Caco-2 (cell line): Measurements from ENCODE around the gene WIPF2. TPM values are rescaled to one million over a fixed set of nuclear protein-coding genes. Genes with fewer than 3 reads are reported as not detected.

Source experiments
- BruUV-seq: library from RNA; stranded (reverse); fragments of 400-500 nt; replicated peaks from 2 replicates; lab custom pipeline; 2021; lab: Mats Ljungman, UMichigan
- CTCF ChIA-PET: fragments of 300-600 bp; sonication (Branson Sonifier 250); formaldehyde crosslinking; loops from one replicate; lab custom pipeline; 2022; ENCODE audit warnings: antibody characterized with exemption; lab: Charles Lee
- POLR2A ChIA-PET: fragments of 300-600 bp; sonication (Branson Sonifier 250); formaldehyde crosslinking; loops from one replicate; lab custom pipeline; 2022; ENCODE audit warnings: antibody characterized with exemption; lab: Charles Lee
- DNase-seq, 2 experiments: peaks; one replicate each; pipeline versions ENCODE4 v3.0.0 to v3.0.0-alpha.2; 2020 to 2022
- H3K27me3 ChIP-seq: replicated peaks from 2 replicates; pipeline ENCODE4 v1.6.0; 2011; ENCODE audit warnings: low read length; ENCODE audit not compliant: control insufficient read depth, insufficient read depth
- H3K36me3 ChIP-seq: 2 replicates; pipeline ENCODE4 v1.5.1; 2011; ENCODE audit warnings: low read length; ENCODE audit not compliant: control insufficient read depth, insufficient read depth
- H3K4me1 ChIP-seq: fragments of 250-450 bp; sonication (Bioruptor Pico); 2 replicates; pipeline ENCODE4 v1.5.1; 2020; ENCODE audit warnings: mild to moderate bottlenecking
- H3K4me3 ChIP-seq: 2 replicates; pipeline ENCODE4 v1.5.1; 2011; ENCODE audit warnings: low read depth, mild to moderate bottlenecking, control low read depth, low read length
- H3K9me3 ChIP-seq: fragments of 250-450 bp; sonication (Bioruptor Pico); 2 replicates; pipeline ENCODE4 v1.5.1; 2020; ENCODE audit warnings: mild to moderate bottlenecking, moderate library complexity
- H3K27ac Mint-ChIP-seq: one replicate; pipeline ENCODE4 v1.8.0; 2022; ENCODE audit warnings: mixed read lengths; ENCODE audit not compliant: unreplicated experiment
- H3K27me3 Mint-ChIP-seq: one replicate; pipeline ENCODE4 v1.8.0; 2022; ENCODE audit warnings: mixed read lengths; ENCODE audit not compliant: insufficient read depth, unreplicated experiment
- H3K36me3 Mint-ChIP-seq: one replicate; pipeline ENCODE4 v1.8.0; 2022; ENCODE audit warnings: mild to moderate bottlenecking, mixed read lengths; ENCODE audit not compliant: insufficient read depth, unreplicated experiment
- H3K4me1 Mint-ChIP-seq: one replicate; pipeline ENCODE4 v1.8.0; 2022; ENCODE audit warnings: low read depth, mixed read lengths; ENCODE audit not compliant: unreplicated experiment
- H3K4me3 Mint-ChIP-seq: one replicate; pipeline ENCODE4 v1.8.0; 2022; ENCODE audit warnings: mild to moderate bottlenecking, moderate library complexity, mixed read lengths; ENCODE audit not compliant: unreplicated experiment
- H3K9me3 Mint-ChIP-seq: one replicate; pipeline ENCODE4 v1.8.0; 2022; ENCODE audit warnings: mixed read lengths; ENCODE audit not compliant: unreplicated experiment
- CTCF ChIP-seq, 2 experiments: fragments of 200-600 bp in 1 of 2; IDR thresholded peaks; 1 replicate in 1 of 2; 2 replicates in 1 of 2; pipeline versions ENCODE4 v1.5.1 to v1.8.0; 2011 to 2022; ENCODE audit warnings: antibody characterized with exemption in 1 of 2, control low read depth in 1 of 2, inconsistent platforms in 1 of 2, low read depth in 1 of 2, low read length in 1 of 2, mild to moderate bottlenecking in 1 of 2, moderate library complexity in 1 of 2; ENCODE audit not compliant: insufficient read depth in 1 of 2, severe bottlenecking in 1 of 2, unreplicated experiment in 1 of 2
- intact Hi-C: fragments of 100-400 bp; cut with micrococcal nuclease; formaldehyde crosslinking; loops from one replicate; pipeline ENCODE4 v1.10.0; 2022; ENCODE audit not compliant: unreplicated experiment
- total RNA-seq: library from RNA; stranded (reverse); gene quantifications from 2 replicates; pipeline ENCODE4 v1.2.3, GENCODE V29; 2022

WIPF2 gene
- total RNA-seq, 1 experiment from 2014 or later: 33.4 TPM

GRCh38 chr17:40177275-40177874 is 41.7 kb upstream of the WIPF2 start, which contains the start of gene RAPGEFL1:
TSS of gene RAPGEFL1 (plus strand) at chr17:40177470. CDS start at chr17:40177862, 392 bp downstream.
- ChIA-PET POLR2A (no interaction called here), CTCF (interaction anchor here (0.6 to 1.0 kb wide), 3 partner anchors 9 to 162 kb away, joined by 3 to 6 read pairs (median 3); partner anchors contain the start of gene CSF3)
- no peaks in the 10 kb centered on the region for H3K27me3 Mint-ChIP-seq
- H3K9me3 Mint-ChIP-seq: no peaks in the 10 kb centered on the region
- peaks cover 3% of the 10 kb centered on the region for H3K36me3 ChIP-seq
- peak within 1 kb of the TSS; percentile 73 for H3K4me3 Mint-ChIP-seq
- no peaks in the 10 kb centered on the region for H3K27me3 ChIP-seq
- H3K4me1 Mint-ChIP-seq: peaks cover 21% of the 10 kb centered on the region
- peak within 1 kb of the TSS; percentile 68 for H3K4me3 ChIP-seq
- peak within 1 kb of the TSS; percentile 76 for H3K27ac Mint-ChIP-seq
- intact Hi-C loops: loop anchor here (2.0 kb wide), 1 partner anchor 65 kb away; no protein-coding TSS in a partner anchor
- peaks cover 49% of the 10 kb centered on the region for H3K36me3 Mint-ChIP-seq
- DNase-seq: peak; percentile 82 to 86
- TF ChIP-seq CTCF (IDR thresholded peaks at IDR 0.05; ENCODE audit: insufficient read depth in 1 of 2, low read depth in 1 of 2, low read length in 1 of 2, severe bottlenecking in 1 of 2, unreplicated experiment in 1 of 2): no peak
- H3K4me1 ChIP-seq: peaks cover 15% of the 10 kb centered on the region
- BruUV-seq: no TSS peak
- H3K9me3 ChIP-seq: no peaks in the 10 kb centered on the region

GRCh38 chr17:40178021-40178601 is 41.0 kb upstream of the WIPF2 start:
- peak overlapping the region; percentile 22 for H3K27ac Mint-ChIP-seq
- H3K4me1 Mint-ChIP-seq: peaks cover 21% of the 10 kb centered on the region

More at GRCh38 chr17:40178021-40178601, 41.0 kb upstream of the WIPF2 start:
- no peak for TF ChIP-seq CTCF (IDR thresholded peaks at IDR 0.05; ENCODE audit: insufficient read depth in 1 of 2, low read depth in 1 of 2, low read length in 1 of 2, severe bottlenecking in 1 of 2, unreplicated experiment in 1 of 2)
- Histone ChIP-seq H3K27me3 (no peaks in the 10 kb centered on the region), H3K4me3 (peak overlapping the region; percentile 68), H3K4me1 (peaks cover 15% of the 10 kb centered on the region), H3K36me3 (peaks cover 1% of the 10 kb centered on the region; the same call in 1 of the 2 replicates), H3K9me3 (no peaks in the 10 kb centered on the region)
- peaks cover 42% of the 10 kb centered on the region for H3K36me3 Mint-ChIP-seq
- intact Hi-C loops: no loop called here
- H3K27me3 Mint-ChIP-seq: no peaks in the 10 kb centered on the region
- no TSS peak for BruUV-seq
- ChIA-PET POLR2A (interaction anchor here (0.6 kb wide), 1 partner anchor 29 kb away, joined by 4 read pairs; no protein-coding TSS in a partner anchor), CTCF (interaction anchor here (0.6 to 1.0 kb wide), 4 partner anchors 10 to 163 kb away, joined by 3 to 6 read pairs (median 3); partner anchors contain the start of genes CSF3 and WIPF2)
- no peaks in the 10 kb centered on the region for H3K9me3 Mint-ChIP-seq
- H3K4me3 Mint-ChIP-seq: peak overlapping the region; percentile 64
- no peak for DNase-seq
